Measurements from ENCODE around the gene PNMA6E.

PNMA6E gene

GRCh38 chrX:153406903-153407302 lies 5.8 kb upstream of the PNMA6E start (continued):
- TF ChIP-seq HIC1 (tag by site-specific recombination; IDR thresholded peaks at IDR 0.05), result no peak
- no peak for TF ChIP-seq ZNF248 (tag by site-specific recombination; IDR thresholded peaks at IDR 0.05)
- no peak for TF ChIP-seq ZNF670 (tag by site-specific recombination; IDR thresholded peaks at IDR 0.05; ENCODE audit: low read depth)
- TF ChIP-seq ZNF280C (tag by site-specific recombination; IDR thresholded peaks at IDR 0.05), result no peak

- CTCF ChIA-PET, result interaction anchor here (0.6 to 1.3 kb wide), 3 partner anchors 11 to 511 kb away, joined by 3 to 6 read pairs (median 3); no protein-coding TSS in a partner anchor
- H3K4me3 ChIP-seq (ENCODE audit: low read depth, low read length), result no peak overlapping the region
- H3K36me3 ChIP-seq (ENCODE audit: control insufficient read depth in 2 of 2, insufficient read depth in 1 of 2, low read length in 2 of 2), result no peaks in the 10 kb centered on the region
- TF ChIP-seq ZNF121 (tag by site-specific recombination; IDR thresholded peaks at IDR 0.05), result no peak
- TF ChIP-seq ZNF175 (tag by site-specific recombination; IDR thresholded peaks at IDR 0.05), result no peak
- no peak for TF ChIP-seq ZFP37 (tag by site-specific recombination; IDR thresholded peaks at IDR 0.05)
- no peak for TF ChIP-seq ZNF24 (tag by site-specific recombination; IDR thresholded peaks at IDR 0.05)
- TF ChIP-seq ZNF624 (tag by site-specific recombination; IDR thresholded peaks at IDR 0.05), result no peak
- TF ChIP-seq ZNF677 (tag by site-specific recombination; IDR thresholded peaks at IDR 0.05), result no peak
- no peak for TF ChIP-seq ZNF660 (tag by site-specific recombination; IDR thresholded peaks at IDR 0.05)
- no peak for TF ChIP-seq PBX3 (CRISPR knock-in tag; IDR thresholded peaks at IDR 0.05)
- no peak for TF ChIP-seq RBAK (tag by site-specific recombination; IDR thresholded peaks at IDR 0.05)
- TF ChIP-seq ZNF639 (tag by site-specific recombination; IDR thresholded peaks at IDR 0.05), result no peak
- no peak for TF ChIP-seq ZNF169 (tag by site-specific recombination; IDR thresholded peaks at IDR 0.05)
- TF ChIP-seq ZNF792 (tag by site-specific recombination; IDR thresholded peaks at IDR 0.05), result no peak
- TF ChIP-seq ZNF146 (tag by site-specific recombination; IDR thresholded peaks at IDR 0.05), result no peak
- TF ChIP-seq MYNN (tag by site-specific recombination; IDR thresholded peaks at IDR 0.05; ENCODE audit: borderline replicate concordance), result no peak
- no peak for TF ChIP-seq KLF7 (tag by site-specific recombination; IDR thresholded peaks at IDR 0.05; ENCODE audit: borderline replicate concordance)
- no peak for TF ChIP-seq ZNF157 (tag by site-specific recombination; IDR thresholded peaks at IDR 0.05)
- TF ChIP-seq ZBTB26 (tag by site-specific recombination; optimal IDR thresholded peaks at IDR 0.05), result no peak
- TF ChIP-seq ZNF280C (tag by site-specific recombination; IDR thresholded peaks at IDR 0.05), result no peak
- no peaks in the 10 kb centered on the region for H3K9me3 ChIP-seq (ENCODE audit: control insufficient read depth, insufficient read depth, low read depth, low read length)
- POLR2A ChIA-PET, result no interaction called here
- no peaks in the 10 kb centered on the region for H3K4me1 ChIP-seq (ENCODE audit: control insufficient read depth, insufficient read depth, low read length)
- H3K27ac ChIP-seq (ENCODE audit: extremely low read depth, low read depth, low read length), result no peak overlapping the region
Observed at GRCh38 chrX:153406011-153406410, 4.9 kb upstream of the PNMA6E start.

All from HEK293 (cell line).